ENCODE measurements around the gene ADARB2.
"Not testable (repeated sequence)": the region's sequence is repeated elsewhere in the genome, so short reads cannot be mapped to it uniquely, and the experiment has no call there.

The ADARB2 gene

GRCh38 chr10:1633783-1634182 is 103.5 kb downstream of the ADARB2 start:
- DNase-seq: no peak

- DNase-seq: no peak
Observed at GRCh38 chr10:1632596-1632995, 104.7 kb downstream of the ADARB2 start.

- no peak for DNase-seq
Observed at GRCh38 chr10:1632141-1632540, 105.2 kb downstream of the ADARB2 start.

DNA sequence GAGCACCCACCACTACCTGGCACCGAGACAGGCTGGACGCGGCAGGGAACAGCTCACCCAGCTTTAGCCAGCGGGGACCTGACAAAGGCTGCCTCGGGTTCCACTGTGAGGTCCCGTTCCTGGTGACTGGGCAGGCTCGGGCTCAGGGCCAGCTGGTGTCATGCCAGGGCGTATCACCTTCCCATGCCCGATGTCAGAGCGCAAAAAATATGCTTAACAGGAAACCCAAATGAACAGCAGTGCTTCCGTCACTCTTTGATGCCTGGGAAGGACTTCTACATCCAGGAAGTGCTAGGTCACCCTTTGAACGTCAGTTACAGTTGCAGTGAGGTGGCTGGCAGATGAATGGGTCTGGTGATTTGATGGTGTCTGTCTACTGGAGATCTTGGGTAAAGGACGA is 106.0 kb downstream of the ADARB2 start:
- no peak for DNase-seq

DNA sequence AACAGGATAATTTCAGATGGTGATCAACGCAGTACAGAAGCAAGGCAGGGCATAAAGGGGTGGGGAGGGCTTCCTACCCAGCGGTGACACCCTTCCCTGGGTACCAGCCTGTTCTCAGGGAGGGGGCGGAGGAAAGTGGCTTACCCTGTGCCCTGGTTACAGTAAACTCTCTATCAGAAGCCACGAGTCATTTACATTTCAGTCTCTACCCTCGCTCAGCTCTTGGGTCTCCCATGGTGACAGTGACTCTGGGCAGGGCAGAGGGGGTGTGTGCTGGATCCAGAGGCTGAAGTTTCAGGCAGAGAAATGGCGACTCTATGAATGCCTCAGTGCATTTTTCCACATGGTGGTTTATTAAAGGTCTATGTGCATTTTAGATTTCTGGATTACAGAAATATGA is 107.0 kb downstream of the ADARB2 start:
- DNase-seq: no peak

GRCh38 chr10:1629326-1630198 is 107.8 kb downstream of the ADARB2 start:
- DNase-seq: no peak

DNA sequence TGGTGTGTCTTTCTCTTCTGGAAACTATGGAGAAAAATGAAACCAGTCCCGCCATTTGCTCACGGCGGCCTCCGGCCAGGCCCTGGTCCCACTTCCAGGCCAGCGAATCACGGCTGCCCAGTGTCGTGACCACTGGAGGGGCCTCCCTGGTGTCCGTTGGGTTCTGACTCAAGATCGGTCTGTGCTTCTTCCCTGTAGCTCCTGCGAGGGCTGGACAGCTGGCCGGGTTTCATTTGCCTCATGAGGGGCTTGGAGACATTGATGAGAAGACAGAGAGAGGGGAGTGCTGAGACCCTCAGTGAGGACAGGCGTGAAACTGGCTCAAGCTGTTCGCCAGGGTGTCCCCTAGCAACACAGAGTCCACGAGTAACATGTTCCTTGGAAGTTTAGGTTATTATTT is 108.6 kb downstream of the ADARB2 start:
- DNase-seq: no peak

DNA sequence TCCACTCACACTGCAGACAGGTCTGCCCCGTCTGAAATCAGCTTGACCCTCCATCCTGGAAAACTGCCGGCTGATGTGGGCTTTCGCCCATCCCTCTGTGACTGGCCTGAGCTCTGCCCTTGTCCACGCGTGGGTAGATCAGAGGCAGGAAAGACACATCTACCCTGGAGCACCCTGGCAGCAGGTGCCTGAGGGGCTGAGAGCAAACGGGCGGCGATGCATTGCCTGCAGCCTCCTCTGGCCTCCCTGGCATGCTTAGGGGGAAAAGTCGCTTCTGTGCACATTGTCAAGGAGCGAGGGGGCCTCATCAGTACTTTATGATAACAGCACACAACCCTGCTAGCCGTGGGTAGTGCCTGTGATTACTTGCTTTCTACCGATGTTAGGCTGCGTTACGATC is 109.4 kb downstream of the ADARB2 start:
- DNase-seq: no peak

GRCh38 chr10:1626835-1627234 is 110.5 kb downstream of the ADARB2 start:
- DNase-seq: no peak

GRCh38 chr10:1626410-1626809 is 110.9 kb downstream of the ADARB2 start:
- no peak for DNase-seq

DNA sequence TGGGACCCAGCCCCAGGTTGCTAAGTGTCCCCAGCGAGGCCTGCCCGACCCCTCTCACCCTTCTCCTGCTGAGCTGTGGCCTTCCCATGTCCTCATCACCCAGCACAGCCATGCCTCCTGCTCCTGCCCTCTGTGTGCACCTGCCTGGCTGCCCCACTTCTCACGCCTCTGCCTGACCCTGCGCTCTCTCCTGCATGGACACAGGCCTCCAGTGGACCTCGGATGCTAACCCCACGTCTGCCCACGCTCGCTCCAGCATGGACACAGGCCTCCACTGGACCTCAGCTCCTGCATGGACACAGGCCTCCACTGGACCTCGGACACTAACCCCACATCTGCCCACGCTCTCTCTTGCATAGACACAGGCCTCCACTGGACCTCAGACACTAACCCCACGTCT is 111.6 kb downstream of the ADARB2 start:
- no peak for DNase-seq

DNA sequence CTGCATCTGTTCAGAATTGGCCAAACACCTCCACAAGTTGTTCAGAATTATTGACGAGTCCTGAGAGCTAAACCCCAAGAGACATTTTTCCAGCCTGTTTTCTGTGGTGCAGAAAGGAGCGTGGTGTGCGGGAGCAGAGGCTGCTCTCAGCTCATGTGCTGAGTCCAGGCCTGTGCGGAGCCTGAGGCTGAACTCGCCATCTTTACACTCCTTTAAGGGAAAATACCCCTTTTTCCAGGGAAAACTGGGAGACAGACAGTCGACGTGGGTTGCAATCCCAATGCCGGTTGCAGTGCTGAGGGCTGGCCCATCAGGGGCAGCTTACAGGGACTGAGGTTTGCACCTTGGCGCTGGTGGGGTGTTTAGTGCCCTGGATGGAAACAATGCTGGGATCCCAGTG is 112.2 kb downstream of the ADARB2 start:
- no peak for DNase-seq

DNA sequence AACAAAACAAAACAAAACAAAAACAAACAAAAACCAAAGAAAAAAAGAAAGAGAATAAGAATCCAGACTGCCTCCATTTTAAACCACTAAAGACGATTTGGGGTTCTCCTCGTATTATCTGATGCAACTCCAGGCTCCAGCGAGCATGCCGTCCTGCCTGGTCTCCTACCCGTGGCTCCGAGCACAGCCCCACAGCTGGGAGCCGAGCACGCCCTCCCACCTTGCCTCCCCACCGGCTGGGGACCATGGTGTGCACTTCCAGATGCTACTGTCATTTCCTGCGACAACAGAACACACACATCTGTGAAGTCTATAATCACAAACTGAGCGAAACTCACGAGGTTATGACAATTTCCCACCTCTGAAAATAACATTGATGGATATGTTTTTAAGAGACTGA is 113.1 kb downstream of the ADARB2 start:
- no peak for DNase-seq

GRCh38 chr10:1620803-1621202 is 116.5 kb downstream of the ADARB2 start:
- DNase-seq: no peak

DNA sequence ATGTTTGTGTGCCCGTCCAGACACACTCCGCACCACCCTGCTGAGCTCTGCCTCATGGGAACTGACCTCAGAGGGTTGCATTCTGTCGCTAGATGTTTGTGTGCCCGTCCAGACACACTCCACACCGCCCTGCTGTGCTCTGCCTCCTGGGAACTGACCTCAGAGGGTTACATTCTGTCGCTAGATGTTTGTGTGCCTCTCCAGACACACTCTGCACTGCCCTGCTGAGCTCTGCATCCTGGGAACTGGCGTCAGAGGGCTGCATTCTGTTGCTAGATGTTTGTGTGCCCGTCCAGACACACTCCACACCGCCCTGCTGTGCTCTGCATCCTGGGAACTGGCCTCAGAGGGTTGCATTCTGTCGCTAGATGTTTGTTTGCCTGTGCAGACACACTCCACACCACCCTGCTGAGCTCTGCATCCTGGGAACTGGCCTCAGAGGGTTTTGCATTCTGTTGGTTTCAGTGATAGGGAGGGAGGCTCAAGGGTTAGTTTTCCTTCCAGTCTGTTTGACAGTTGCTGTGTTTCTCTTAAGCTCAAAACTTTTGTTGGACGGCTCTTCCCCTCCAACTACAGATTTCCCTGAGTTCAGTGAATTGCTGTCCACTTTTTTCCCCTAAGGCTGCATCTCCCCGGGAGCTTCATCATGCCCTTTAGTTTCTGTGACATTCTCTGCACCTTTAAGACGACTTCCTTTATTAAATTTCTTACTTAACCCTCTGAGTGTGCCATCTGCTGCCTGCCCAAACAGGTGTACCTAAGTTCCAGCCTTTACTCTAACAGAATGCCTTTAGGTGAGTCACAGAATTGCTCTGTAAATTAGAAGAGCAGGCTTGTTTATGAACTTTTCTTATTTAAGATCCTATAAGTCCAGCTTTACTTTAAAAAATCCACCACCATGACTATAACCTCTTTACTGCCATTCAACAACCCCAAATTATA is 119.7 kb downstream of the ADARB2 start:
- not testable (repeated sequence) for DNase-seq

GRCh38 chr10:1616701-1617100 is 120.6 kb downstream of the ADARB2 start:
- DNase-seq: not testable (repeated sequence)

DNA sequence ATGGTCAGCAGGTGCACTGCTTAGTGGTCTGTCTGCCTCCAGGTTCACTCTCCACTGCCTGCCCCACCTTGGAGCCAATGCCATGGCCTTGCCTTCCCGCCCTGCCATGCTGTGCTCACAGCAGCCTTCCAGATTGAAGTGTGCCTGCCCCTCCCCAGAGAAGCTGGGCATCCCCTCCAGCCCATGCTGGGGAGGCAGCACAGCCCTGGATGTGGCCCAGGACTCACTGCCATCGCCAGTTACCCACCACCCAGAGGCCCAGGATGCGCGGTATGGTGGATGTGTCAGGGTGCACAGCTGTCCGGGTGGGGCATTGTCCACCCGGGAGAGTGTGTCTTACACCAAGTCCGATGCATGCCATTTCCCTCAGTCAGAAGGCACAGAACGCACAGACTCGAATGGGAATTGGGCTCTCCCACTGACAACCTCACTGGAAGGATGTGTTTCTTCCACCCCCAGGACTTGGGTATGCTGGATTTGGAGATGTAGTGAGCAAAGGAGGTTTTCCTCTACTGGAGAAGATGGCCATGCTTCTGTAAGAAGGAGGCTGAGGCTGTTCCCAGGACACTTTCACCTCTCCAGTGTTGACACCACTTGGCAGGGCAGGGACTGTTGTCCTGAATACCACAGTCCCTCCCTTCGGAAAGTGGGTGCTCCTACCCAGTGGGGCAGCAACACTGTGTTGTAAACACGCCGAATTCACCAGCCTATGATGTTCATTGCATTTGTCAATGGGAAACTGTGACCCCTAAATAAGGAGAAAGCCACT is 122.0 kb downstream of the ADARB2 start:
- DNase-seq: no peak

GRCh38 chr10:1613511-1613910 is 123.8 kb downstream of the ADARB2 start:
- no peak for DNase-seq

DNA sequence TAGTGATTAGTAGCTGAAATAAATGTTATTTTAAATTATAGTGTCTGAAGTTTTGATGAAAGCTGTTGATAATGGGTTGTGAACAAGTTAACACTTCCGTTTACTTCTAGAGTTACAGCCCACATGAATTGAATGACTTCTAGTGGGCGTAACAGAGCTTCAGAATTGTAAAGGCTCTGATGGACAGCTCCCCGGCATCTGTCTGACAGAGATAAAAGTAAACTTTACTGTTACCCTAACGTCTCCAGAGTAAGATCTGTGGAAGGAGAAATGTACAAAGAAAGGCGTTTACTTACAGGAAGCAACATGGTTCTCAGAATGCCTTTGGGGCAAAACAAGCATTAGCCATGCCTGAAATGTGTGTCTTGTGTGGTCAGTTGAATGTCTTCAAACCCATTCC is 124.4 kb downstream of the ADARB2 start:
- no peak for DNase-seq

- no peak for DNase-seq
Observed at GRCh38 chr10:1611936-1612550, 125.3 kb downstream of the ADARB2 start.

DNA sequence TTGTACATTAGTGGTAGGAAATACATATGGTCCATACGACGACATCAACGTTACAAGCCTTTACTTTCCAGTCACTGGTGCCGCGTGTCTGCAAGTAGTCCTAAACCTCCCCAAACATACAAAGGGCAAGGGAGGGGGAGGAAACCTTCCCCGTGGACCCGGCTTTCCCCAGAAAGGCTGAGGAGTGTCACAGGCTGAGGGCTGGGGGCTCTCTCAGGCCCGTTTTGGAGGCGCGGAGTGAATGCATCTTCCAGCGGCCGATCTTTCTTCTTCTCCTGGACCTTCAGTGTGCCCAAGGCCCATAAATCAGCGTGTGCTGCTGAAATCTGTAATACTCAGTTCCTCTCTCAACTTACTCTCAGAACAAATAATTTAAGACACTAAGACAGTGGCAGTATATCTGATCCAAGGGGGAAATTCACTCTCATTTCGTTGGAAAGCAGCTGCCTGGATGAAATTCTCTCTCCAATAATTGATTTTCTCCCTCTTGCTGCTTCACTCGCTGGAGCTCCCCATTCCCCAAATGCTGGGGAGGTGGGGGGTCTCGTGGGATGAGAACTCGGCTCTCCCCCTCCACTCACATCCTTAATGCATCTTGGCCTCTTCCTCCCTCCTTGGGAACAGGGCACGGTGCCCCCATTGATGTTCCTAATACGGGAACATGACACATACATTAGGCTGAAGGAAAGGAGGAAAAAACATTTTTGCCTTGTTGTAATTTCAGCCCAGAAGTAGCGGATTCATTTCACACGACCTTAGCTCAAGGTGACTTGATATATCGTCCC is 126.1 kb downstream of the ADARB2 start:
- no peak for DNase-seq

GRCh38 chr10:1609648-1609970 is 127.7 kb downstream of the ADARB2 start:
- no peak for DNase-seq

Data from DMS 273 treated with DMSO at 0.1 percent for 48 hours (cell line).